HG03025 (cell line): Measurements from ENCODE around the gene PAFAH2.

Experiments
- ATAC-seq: cut with Tn5 transposase; IDR thresholded peaks from one replicate; pipeline ENCODE4 v1.9.1; 2021; ENCODE audit warnings: mild to moderate bottlenecking, moderate library complexity; ENCODE audit not compliant: unreplicated experiment, low FRiP score

PAFAH2 gene

GRCh38 chr1:26031611-26032220, 33.9 kb upstream of the PAFAH2 start:
- ATAC-seq: no peak

DNA sequence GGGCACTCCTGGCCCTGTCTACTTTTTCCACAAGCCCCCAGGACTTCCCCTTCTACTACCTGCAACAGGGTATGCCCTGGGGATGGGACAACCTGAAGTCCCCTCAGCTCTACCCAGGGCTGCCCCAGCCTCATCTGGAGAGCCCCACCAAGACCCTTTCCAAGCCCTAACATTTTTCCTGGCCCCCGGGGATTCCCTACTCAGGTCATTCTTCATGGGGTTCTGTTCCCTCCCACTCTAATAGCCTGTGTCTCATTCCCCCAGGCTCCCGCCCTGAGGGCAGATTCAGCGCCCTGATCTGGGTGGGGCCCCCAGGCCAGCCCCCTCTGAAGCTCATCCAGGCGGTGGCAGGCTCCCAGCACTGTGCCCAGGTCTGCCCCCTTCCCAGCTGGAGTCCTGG, 33.3 kb upstream of the PAFAH2 start:
- ATAC-seq: no peak

- no peak for ATAC-seq
Observed at GRCh38 chr1:26029864-26030481, 32.1 kb upstream of the PAFAH2 start.

GRCh38 chr1:26029054-26029863, 31.4 kb upstream of the PAFAH2 start:
- ATAC-seq: no peak

GRCh38 chr1:26028490-26028980, 30.7 kb upstream of the PAFAH2 start:
- no peak for ATAC-seq

DNA sequence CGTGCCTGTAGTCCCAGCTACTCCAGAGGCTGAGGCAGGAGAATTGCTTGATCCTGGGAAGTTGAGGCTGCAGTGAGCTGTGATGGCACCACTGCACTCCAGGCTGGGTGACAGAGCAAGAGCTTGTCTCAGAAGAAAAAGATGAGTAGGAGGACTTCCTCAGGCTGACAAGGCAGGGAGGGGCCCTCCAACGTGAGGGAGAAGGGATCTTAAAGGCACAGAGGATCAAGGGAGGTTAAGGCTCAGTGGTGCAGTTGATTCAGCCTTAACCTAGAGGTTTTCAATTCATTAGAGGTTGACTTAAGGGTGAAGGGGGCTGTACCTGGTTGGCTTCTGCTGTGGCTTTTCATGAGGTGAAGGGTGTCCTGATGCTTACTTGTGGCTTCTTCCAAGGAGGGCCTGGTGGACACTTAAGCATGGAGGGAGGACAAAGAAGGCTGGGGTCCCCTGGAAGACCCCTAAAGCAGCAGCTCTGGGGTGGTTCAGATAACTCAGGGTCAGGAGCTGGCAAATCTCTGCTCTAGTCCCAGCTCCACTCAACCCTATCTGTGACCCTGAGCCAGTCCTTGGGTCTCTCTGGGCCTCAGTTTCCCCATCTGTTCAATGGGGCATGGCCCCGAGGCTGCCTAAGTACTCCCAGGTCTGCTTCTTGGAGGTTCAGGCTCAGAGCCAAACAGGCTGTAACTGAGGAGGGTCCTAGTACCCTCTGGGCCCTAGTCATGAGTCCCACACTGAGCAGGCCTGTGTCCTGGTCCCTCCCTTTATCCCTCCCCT, 30.0 kb upstream of the PAFAH2 start:
- ATAC-seq: no peak

DNA sequence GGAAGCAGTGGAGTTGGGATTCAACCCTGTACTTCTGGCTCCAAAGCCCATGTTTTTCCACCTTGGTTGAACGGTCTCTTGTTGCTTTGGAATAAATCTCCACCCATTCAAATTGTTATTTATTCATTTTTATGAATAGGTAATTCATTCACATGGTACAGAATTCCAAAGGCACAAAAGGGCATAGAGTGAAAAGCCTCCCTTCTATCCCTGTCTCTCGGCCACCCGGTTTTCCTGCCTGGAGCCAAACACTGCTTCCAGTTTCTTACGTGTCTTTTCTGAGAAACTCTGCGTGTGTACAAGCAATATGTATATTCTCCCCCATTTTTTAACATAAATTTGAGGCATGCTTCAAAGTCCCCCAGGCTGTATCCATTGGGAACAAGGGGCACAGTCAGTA, 27.7 kb upstream of the PAFAH2 start:
- ATAC-seq: no peak

DNA sequence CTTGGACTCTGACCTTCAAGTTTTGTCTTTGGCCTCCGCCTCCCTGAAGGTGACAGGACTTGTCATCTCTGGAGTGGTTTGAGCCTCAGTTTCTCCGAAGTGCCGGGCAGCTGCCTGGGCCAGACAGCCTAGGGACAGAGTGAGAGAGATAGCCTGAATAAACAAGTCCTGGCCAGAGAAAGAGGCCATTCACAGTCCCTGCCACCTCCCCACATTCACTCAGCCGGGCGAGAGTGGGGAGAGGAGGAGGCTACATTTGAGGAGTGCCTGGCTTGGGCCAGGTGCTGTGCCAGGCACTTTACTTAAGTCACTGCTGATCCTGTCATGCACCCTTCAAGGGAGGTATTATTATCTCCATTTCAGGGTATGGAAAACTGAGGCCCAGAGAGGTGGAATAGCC, 27.2 kb upstream of the PAFAH2 start:
- no peak for ATAC-seq

GRCh38 chr1:26023826-26024225, 26.0 kb upstream of the PAFAH2 start:
- ATAC-seq: no peak

DNA sequence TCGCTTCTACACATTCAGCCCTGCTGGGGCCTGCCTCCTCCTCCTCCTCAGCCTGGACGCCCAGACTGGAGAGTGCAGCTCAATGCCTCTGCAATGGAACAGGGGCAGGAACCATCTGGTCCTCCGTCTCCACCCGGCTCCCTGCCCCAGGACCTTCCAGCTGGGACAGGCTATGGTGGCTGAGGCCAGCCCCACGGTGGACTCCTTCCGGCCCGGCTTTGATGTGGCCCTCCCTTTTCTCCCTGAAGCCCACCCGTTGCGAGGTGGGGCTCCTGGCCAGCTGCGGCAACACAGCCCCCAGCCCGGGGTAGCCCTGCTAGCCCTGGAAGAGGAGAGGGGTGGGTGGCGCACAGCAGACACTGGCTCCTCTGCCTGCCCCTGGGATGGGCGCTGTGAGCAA, 25.1 kb upstream of the PAFAH2 start:
- no peak for ATAC-seq

- no peak for ATAC-seq
Observed at GRCh38 chr1:26022404-26022779, 24.5 kb upstream of the PAFAH2 start.

GRCh38 chr1:26021647-26022403, 24.0 kb upstream of the PAFAH2 start, which contains the start of gene EXTL1:
EXTL1 (plus strand) TSS chr1:26021775; CDS start chr1:26022647, 872 bp downstream.
- ATAC-seq: no peak

- ATAC-seq: no peak
Observed at GRCh38 chr1:26020941-26021646, 23.2 kb upstream of the PAFAH2 start.

DNA sequence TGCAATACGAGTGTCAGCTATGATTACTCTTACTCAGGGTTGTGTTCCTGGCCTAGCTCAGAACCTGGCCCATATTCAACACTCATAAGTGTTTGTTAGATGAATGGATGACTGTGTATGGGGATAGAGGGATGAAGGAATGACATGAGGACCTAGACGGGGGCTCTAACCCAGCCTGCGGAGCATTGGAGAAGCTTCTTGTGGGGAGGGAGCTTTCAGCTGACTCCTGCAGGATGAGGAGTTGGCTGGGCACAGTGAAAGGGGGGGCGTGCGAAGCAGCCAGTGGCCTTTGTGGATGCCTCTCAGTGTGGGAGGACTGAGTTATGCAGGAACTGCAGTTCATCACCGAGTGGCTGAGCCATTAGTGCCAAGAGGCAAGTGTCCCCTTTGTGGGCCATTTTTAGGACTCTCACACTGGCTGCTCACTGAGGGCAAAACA, 22.5 kb upstream of the PAFAH2 start:
- ATAC-seq: no peak

GRCh38 chr1:26019641-26020315, 21.9 kb upstream of the PAFAH2 start:
- no peak for ATAC-seq

GRCh38 chr1:26017606-26018005, 19.7 kb upstream of the PAFAH2 start:
- ATAC-seq: no peak

- no peak for ATAC-seq
Observed at GRCh38 chr1:26016953-26017545, 19.2 kb upstream of the PAFAH2 start.

GRCh38 chr1:26016258-26016952, 18.5 kb upstream of the PAFAH2 start:
- ATAC-seq: no peak
